ENCODE data around the gene QSOX2. TPM values are rescaled to one million over a fixed set of nuclear protein-coding genes. Genes with fewer than 3 reads are reported as not detected.

QSOX2 gene
- total RNA-seq (10 to 100 TPM in 1 of 2 donors, 1 to 10 TPM in 1; 4.8 to 12.7 TPM), polyA plus RNA-seq (1 to 10 TPM in 1 of 2 donors, under 1 TPM in 1; 0.79 to 3.8 TPM)

- WGBS = under 1% methylated on average over 112 of the region's 112 CpGs
- Histone ChIP-seq H3K4me3 (ENCODE audit: low read depth in 1 of 3, low read length in 3 of 3) (peak within 1 kb of the TSS; percentile 77 to 93 (median 79)), H3K4me1 (ENCODE audit: control insufficient read depth in 4 of 4, insufficient read depth in 4 of 4, low read length in 3 of 4) (peaks cover 3 to 16% (median 10%) of the 10 kb centered on the region in 4 donors), H3K27me3 (ENCODE audit: control insufficient read depth in 4 of 4, insufficient read depth in 4 of 4, low read length in 3 of 4) (no peaks in the 10 kb centered on the region), H3K9me3 (ENCODE audit: control insufficient read depth in 4 of 4, low read length in 3 of 4) (no peaks in the 10 kb centered on the region), H3K27ac (ENCODE audit: low read depth in 1 of 2, low read length in 2 of 2) (peak within 1 kb of the TSS; percentile 32 to 64), H3K36me3 (ENCODE audit: control insufficient read depth in 4 of 4, insufficient read depth in 3 of 4, low read depth in 1 of 4, low read length in 3 of 4) (no peaks in the 10 kb centered on the region), H3K9ac (ENCODE audit: low read depth in 1 of 2, low read length in 2 of 2) (peak within 1 kb of the TSS in 1 of 2 donors; percentile 67)
- peak; percentile 72 for TF ChIP-seq YY1 (IDR thresholded peaks at IDR 0.05)
- no peak for TF ChIP-seq GABPA (IDR thresholded peaks at IDR 0.05 in 1 of 2, conservative IDR thresholded peaks at IDR 0.05 in 1 of 2)
- TF ChIP-seq TAF1 (conservative IDR thresholded peaks at IDR 0.05) = no peak
- TF ChIP-seq REST (IDR thresholded peaks at IDR 0.05) = peak; percentile 95
- no peak for TF ChIP-seq SP1 (IDR thresholded peaks at IDR 0.05)
- no peak for TF ChIP-seq HNF4G (IDR thresholded peaks at IDR 0.05)
- TF ChIP-seq FOXA1 (IDR thresholded peaks at IDR 0.05) = no peak
- TF ChIP-seq RXRA (IDR thresholded peaks at IDR 0.05) = no peak
- TF ChIP-seq ZBTB33 (IDR thresholded peaks at IDR 0.05) = no peak
- no peak for TF ChIP-seq NR2F2 (IDR thresholded peaks at IDR 0.05)
- TF ChIP-seq EGR1 (IDR thresholded peaks at IDR 0.05; ENCODE audit: low read depth in 2 of 2) = no peak
- no peak for TF ChIP-seq CTCF (IDR thresholded peaks at IDR 0.05; ENCODE audit: low read depth, low read length, missing input control)
- no peak for TF ChIP-seq HNF4A (conservative IDR thresholded peaks at IDR 0.05)
- no peak for TF ChIP-seq JUND (IDR thresholded peaks at IDR 0.05)
- peak; percentile 92 for DNase-seq (ENCODE audit: low spot score)
Observed at GRCh38 chr9:136245219-136246150, at the start of gene QSOX2. TSS of gene QSOX2 (minus strand) at chr9:136245812. CDS start at chr9:136245803, 9 bp downstream.

- H3K4me3 ChIP-seq (ENCODE audit: low read depth in 1 of 3, low read length in 3 of 3) = no peak overlapping the region
- H3K36me3 ChIP-seq (ENCODE audit: control insufficient read depth in 4 of 4, insufficient read depth in 3 of 4, low read depth in 1 of 4, low read length in 3 of 4) = no peaks in the 10 kb centered on the region
- H3K9ac ChIP-seq (ENCODE audit: low read depth in 1 of 2, low read length in 2 of 2) = no peak overlapping the region
- DNase-seq (ENCODE audit: low spot score) = no peak
- H3K27ac ChIP-seq (ENCODE audit: low read depth in 1 of 2, low read length in 2 of 2) = peak overlapping the region; percentile 13 to 36
- no peaks in the 10 kb centered on the region for H3K9me3 ChIP-seq (ENCODE audit: control insufficient read depth in 4 of 4, low read length in 3 of 4)
- peaks cover 0 to 12% (median 0%) of the 10 kb centered on the region in 4 donors for H3K4me1 ChIP-seq (ENCODE audit: control insufficient read depth in 4 of 4, insufficient read depth in 4 of 4, low read length in 3 of 4)
- 95% methylated on average over 16 of the region's 16 CpGs for WGBS
- H3K27me3 ChIP-seq (ENCODE audit: control insufficient read depth in 4 of 4, insufficient read depth in 4 of 4, low read length in 3 of 4) = no peaks in the 10 kb centered on the region
- no peak for TF ChIP-seq JUND (IDR thresholded peaks at IDR 0.05)
- no peak for TF ChIP-seq RAD21 (IDR thresholded peaks at IDR 0.05)
- TF ChIP-seq HNF4G (IDR thresholded peaks at IDR 0.05) = no peak
- no peak for TF ChIP-seq FOXA1 (IDR thresholded peaks at IDR 0.05)
- TF ChIP-seq EGR1 (IDR thresholded peaks at IDR 0.05; ENCODE audit: low read depth in 2 of 2) = no peak
- TF ChIP-seq MAX (IDR thresholded peaks at IDR 0.05) = no peak
- TF ChIP-seq CTCF (IDR thresholded peaks at IDR 0.05; ENCODE audit: low read depth, low read length, missing input control) = no peak
- no peak for TF ChIP-seq NR2F2 (IDR thresholded peaks at IDR 0.05)
- TF ChIP-seq SP1 (IDR thresholded peaks at IDR 0.05) = no peak
- no peak for TF ChIP-seq FOXA2 (IDR thresholded peaks at IDR 0.05)
- no peak for TF ChIP-seq RXRA (IDR thresholded peaks at IDR 0.05)
- no peak for TF ChIP-seq YY1 (IDR thresholded peaks at IDR 0.05)
- TF ChIP-seq ZBTB33 (IDR thresholded peaks at IDR 0.05) = no peak
- no peak for TF ChIP-seq TAF1 (conservative IDR thresholded peaks at IDR 0.05)
Observed at GRCh38 chr9:136295055-136295454, 49.4 kb upstream of the QSOX2 start.

All from liver (tissue), 9 donors.